Motor neuron (in vitro differentiated cells): ENCODE measurements around the gene TMEM59. TPM values are rescaled to one million over a fixed set of nuclear protein-coding genes. Genes with fewer than 3 reads are reported as not detected.
A peak's percentile ranks its signal among the peaks of the same experiment; 100 is the strongest.
"Not testable (repeated sequence)": the region's sequence is repeated elsewhere in the genome, so short reads cannot be mapped to it uniquely, and the experiment has no call there.

Experiments
- ATAC-seq, 8 experiments: fragments of 200-7000 bp; cut with Tn5 transposase; replicated peaks in 6 of 8; 2 replicates each; pipeline ENCODE4 v1.8.0; 2021; ENCODE audit warnings: mild to moderate bottlenecking in 8 of 8, moderate library complexity in 8 of 8
- H3K27ac ChIP-seq, 2 donors: fragments of 250-450 bp; sonication (Bioruptor Pico); 2 replicates each; pipeline ENCODE4 v1.9.0; 2021; ENCODE audit warnings: antibody characterized with exemption in 2 of 2, mild to moderate bottlenecking in 2 of 2, moderate library complexity in 1 of 2
- H3K4me1 ChIP-seq, 2 donors: fragments of 250-450 bp; sonication (Bioruptor Pico); replicated peaks in 1 of 2; 2 replicates each; pipeline ENCODE4 v1.6.1; 2021; ENCODE audit warnings: antibody characterized with exemption in 2 of 2, mild to moderate bottlenecking in 2 of 2, moderate library complexity in 1 of 2
- H3K4me3 ChIP-seq, 5 donors: fragments of 250-450 bp; sonication (Bioruptor Pico); 2 replicates each; pipeline ENCODE4 v1.9.0; 2021; ENCODE audit warnings: antibody characterized with exemption in 5 of 5, mild to moderate bottlenecking in 5 of 5, moderate library complexity in 4 of 5
- WGBS, 10 experiments: fragments of 450-650 bp; shearing (Covaris generic); methylation state at CpG; one replicate each; pipeline ENCODE4 v1.0.0; 2022; 5-methylcytosine and 5-hydroxymethylcytosine counted together
- in situ Hi-C, 9 experiments: fragments of 400-800 bp; cut with MboI; loops; one replicate each; pipeline ENCODE4 v1.15.0; 2021; ENCODE audit warnings: low sequenced_read_pairs in 9 of 9, low pct_unique_long_range_greater_than_20kb in 2 of 9; ENCODE audit not compliant: unreplicated experiment in 9 of 9
- total RNA-seq, 8 experiments: library from RNA; unstranded; fragments of 300-600 nt; gene quantifications; 2 replicates each; pipeline versions ENCODE4 v1.2.3 to v1.2.4, GENCODE V29; 2022

The TMEM59 gene
- total RNA-seq, 8 experiments from 2014 or later = 114 to 406 (median 146) TPM

- ATAC-seq = peak in 4 of 8 experiments; percentile 25 to 100 (median 96)
- in situ Hi-C loops = no loop called here
- H3K4me3 ChIP-seq = no peak overlapping the region
- H3K4me1 ChIP-seq = no peaks in the 10 kb centered on the region
- 17 to 100% (median 74%) methylated on average over 1 to 8 of the region's 8 CpGs; no CpG with 5 or more reads in 1 of the 10 experiments for WGBS, 10 experiments
- H3K27ac ChIP-seq = no peak overlapping the region
These were observed 28.6 kb upstream of the TMEM59 start for GRCh38 chr1:54081306-54082270.

DNA sequence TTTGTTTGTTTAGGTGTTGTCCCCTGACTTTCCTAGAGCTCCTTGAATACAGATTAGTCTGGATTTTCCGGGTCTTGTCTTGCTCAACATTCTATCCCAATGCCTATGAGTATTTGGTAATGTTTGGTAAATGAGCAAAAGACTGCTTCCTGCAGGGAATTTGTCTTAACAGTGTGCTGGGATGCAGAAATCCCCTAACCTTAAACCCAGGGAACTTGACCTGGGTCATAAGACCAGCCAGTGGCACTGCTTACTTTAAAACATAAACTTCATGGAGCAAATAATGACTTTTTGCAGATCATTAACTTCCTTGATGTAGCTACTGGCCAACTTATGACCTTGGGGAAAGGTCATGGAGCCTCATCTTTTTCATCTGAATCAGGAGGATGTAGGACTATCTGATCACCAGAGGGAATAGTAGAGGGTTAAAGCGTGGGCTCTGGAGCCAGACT, 27.6 kb upstream of the TMEM59 start:
- H3K27ac ChIP-seq = no peak overlapping the region
- in situ Hi-C loops = no loop called here
- WGBS, 10 experiments = 44 to 100% (median 84%) methylated on average over 1 to 2 of the region's 2 CpGs; no CpG with 5 or more reads in 2 of the 10 experiments
- H3K4me1 ChIP-seq = no peaks in the 10 kb centered on the region
- H3K4me3 ChIP-seq = no peak overlapping the region
- ATAC-seq = no peak

- no peak for ATAC-seq
- Histone ChIP-seq H3K4me1 (no peaks in the 10 kb centered on the region), H3K27ac (no peak overlapping the region), H3K4me3 (no peak overlapping the region)
- in situ Hi-C loops = loop anchor here in 1 of 9 experiments (10.0 kb wide), 1 partner anchor 417 kb away; no protein-coding TSS in a partner anchor
These were observed 24.4 kb upstream of the TMEM59 start for GRCh38 chr1:54077359-54077758.

DNA sequence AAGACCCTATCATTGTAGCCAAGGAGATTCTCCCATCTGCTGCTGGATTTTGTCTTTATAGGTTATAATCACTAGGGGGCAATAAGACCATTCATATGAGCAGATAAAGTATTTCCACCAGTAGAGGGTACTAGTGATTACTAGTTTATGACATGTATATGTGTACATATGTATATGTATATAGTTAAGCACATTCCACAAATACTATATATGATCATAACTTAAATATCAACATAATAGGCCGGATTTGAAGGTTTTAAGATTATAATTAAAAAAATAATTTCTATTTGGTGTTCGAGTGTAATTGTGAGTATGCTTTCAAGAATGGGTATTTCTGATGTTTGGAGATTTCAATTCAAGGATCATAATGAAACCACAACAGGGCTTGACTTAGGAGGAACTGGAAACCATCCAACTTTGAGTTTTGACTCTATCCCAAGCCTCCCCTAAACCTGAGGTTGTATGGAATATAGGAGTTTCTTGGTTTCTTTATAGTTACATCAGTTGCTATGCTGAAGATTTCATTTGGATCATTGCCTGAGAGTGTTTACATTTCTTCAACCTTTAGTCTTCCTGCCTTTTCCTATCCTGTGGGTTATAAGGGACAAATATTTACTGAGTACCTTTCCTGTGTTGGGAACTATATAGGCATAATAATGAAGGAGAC, 17.3 kb upstream of the TMEM59 start:
- H3K4me3 ChIP-seq = no peak overlapping the region

GRCh38 chr1:54069791-54070170, 16.8 kb upstream of the TMEM59 start:
- WGBS, 10 experiments = 0 to 33% (median 20%) methylated on average over 1 of the region's 1 CpG; no CpG with 5 or more reads in 3 of the 10 experiments
- no peak overlapping the region for H3K4me3 ChIP-seq
- in situ Hi-C loops = loop anchor here in 6 of 9 experiments (10.0 to 25.0 kb wide), 4 partner anchors 418 to 743 kb away; partner anchors contain the start of gene TTC22 (in 3 of the 6)
- peak; percentile 61 to 94 (median 80) for ATAC-seq
- peak overlapping the region in 1 of 2 donors; percentile 24 for H3K27ac ChIP-seq
- peaks cover 4 to 13% of the 10 kb centered on the region in 2 donors for H3K4me1 ChIP-seq

More for the DNA sequence above, 17.3 kb upstream of the TMEM59 start:
- Histone ChIP-seq H3K27ac (peak overlapping the region in 1 of 2 donors; percentile 24), H3K4me1 (peaks cover 4 to 13% of the 10 kb centered on the region in 2 donors)
- peak; percentile 82 to 100 (median 91) for ATAC-seq
- in situ Hi-C loops = loop anchor here in 6 of 9 experiments (10.0 to 25.0 kb wide), 4 partner anchors 417 to 742 kb away; partner anchors contain the start of gene TTC22 (in 3 of the 6)
- 7 to 100% (median 71%) methylated on average over 1 to 2 of the region's 2 CpGs; no CpG with 5 or more reads in 1 of the 10 experiments for WGBS, 10 experiments

DNA sequence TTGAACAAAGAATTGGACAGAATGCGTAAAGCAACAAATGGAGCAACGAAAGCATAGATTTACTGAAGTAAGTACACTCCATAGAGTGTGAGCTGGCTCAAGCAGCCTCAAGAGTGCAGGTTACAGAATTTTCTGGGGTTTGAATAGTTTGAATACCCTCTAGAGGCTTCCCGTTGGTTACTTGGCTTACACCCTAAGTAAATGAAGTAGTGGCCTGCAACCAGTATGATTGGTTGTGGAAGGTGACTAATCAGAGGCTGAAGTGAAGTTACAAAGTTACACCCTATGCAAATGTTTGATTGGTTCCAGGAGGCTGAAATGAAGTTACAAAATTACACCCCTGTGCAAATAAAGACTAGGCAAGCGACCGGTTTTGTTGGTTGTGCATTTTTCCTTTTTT, 11.3 kb upstream of the TMEM59 start:
- Histone ChIP-seq H3K27ac (no peak overlapping the region), H3K4me3 (no peak overlapping the region), H3K4me1 (peaks cover 0 to 2% of the 10 kb centered on the region in 2 donors)
- ATAC-seq = peak in 3 of 8 experiments; percentile 43 to 85 (median 82)
- 67 to 100% (median 86%) methylated on average over 2 to 5 of the region's 5 CpGs for WGBS, 10 experiments
- in situ Hi-C loops = loop anchor here in 6 of 9 experiments (25.0 kb wide), 3 partner anchors 423 to 748 kb away; partner anchors contain the start of gene TTC22 (in 3 of the 6)

GRCh38 chr1:54054438-54054749, 1.4 kb upstream of the TMEM59 start:
- 8 to 100% (median 60%) methylated on average over 1 to 5 of the region's 5 CpGs; no CpG with 5 or more reads in 1 of the 10 experiments for WGBS, 10 experiments
- Histone ChIP-seq H3K4me3 (peak overlapping the region; percentile 60 to 89 (median 76)), H3K4me1 (peaks cover 7 to 20% of the 10 kb centered on the region in 2 donors), H3K27ac (no peak overlapping the region)
- in situ Hi-C loops = loop anchor here in 6 of 9 experiments (25.0 kb wide), 3 partner anchors 433 to 758 kb away; partner anchors contain the start of gene TTC22 (in 3 of the 6)
- no peak for ATAC-seq

DNA sequence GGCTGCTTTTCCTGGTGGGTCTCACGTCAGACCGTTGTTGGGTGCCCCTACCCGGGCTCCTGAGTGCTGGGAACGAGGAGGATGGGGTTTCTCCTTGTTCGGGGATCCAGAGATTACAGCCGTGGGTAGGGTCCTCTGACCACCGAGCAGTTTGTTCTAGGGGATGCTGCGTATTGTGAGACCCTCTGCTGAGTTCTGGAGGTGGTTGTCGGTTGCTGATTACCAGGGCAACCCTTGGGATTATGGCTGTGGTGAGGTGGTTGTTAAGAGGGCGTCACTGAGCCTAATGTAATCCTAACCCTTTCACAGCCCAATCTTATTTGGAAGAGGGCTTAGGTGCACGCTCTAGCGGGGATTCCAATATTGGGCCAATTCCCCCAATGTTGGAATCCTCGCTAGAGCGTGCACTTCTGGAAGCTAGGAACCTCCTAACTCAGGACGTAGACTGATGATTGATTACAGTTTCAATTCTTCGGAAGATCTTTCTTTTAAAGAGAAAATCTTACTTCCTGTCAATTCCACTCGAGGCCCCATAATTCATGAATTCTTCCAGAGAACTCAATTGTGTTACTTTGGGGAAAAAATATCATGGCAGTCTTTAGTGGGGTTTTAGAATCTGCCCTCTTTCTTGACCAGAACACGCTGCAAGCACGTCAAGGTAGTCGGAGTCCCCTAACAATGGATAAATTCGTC, 887 bp upstream of the TMEM59 start:
- 0 to 35% (median 17%) methylated on average over 2 to 17 of the region's 21 CpGs for WGBS, 10 experiments
- in situ Hi-C loops = loop anchor here in 6 of 9 experiments (25.0 kb wide), 3 partner anchors 433 to 758 kb away; partner anchors contain the start of gene TTC22 (in 3 of the 6)

GRCh38 chr1:54052431-54052933, 522 bp downstream of the TMEM59 start:
- WGBS, 10 experiments = 0 to 2% (median 0%) methylated on average over 3 to 20 of the region's 23 CpGs; no CpG with 5 or more reads in 2 of the 10 experiments
- in situ Hi-C loops = loop anchor here in 6 of 9 experiments (25.0 kb wide), 3 partner anchors 435 to 760 kb away; partner anchors contain the start of gene TTC22 (in 3 of the 6)

More for the DNA sequence above, 887 bp upstream of the TMEM59 start:
- H3K4me3 ChIP-seq = peak overlapping the region; percentile 60 to 89 (median 76)
- ATAC-seq = peak in 3 of 8 experiments; percentile 0 to 4 (median 3)
- H3K27ac ChIP-seq = peak overlapping the region; percentile 10 to 38
- H3K4me1 ChIP-seq = peaks cover 7 to 24% of the 10 kb centered on the region in 2 donors

DNA sequence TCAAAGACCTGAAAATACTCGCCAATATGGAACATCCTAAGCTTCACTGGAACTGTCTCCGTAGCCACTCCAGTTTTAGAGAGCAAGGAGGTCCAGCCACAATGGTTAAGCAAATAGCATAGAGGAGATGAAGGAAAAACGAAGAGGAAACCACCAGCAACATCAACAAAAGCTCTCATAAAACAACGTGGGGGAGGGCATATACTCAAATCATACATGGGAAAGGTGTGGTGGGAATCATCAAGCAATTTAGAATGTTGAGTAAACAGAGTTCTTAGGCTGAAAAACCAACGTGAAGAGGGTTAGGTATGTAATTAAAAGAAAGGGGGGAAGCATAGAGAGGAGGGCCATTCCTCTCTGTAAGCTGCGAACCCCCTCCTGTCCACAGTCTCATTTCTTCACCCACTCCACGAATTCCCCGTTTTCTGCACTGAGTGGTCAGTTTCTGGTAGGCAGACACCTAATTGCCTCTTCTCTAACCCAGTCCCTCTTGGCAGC, 1.0 kb downstream of the TMEM59 start:
- peak overlapping the region; percentile 60 to 89 (median 76) for H3K4me3 ChIP-seq
- WGBS, 10 experiments = 0 to 7% (median 3%) methylated on average over 4 to 8 of the region's 8 CpGs
- in situ Hi-C loops = loop anchor here in 6 of 9 experiments (25.0 kb wide), 3 partner anchors 435 to 760 kb away; partner anchors contain the start of gene TTC22 (in 3 of the 6)
- H3K4me1 ChIP-seq = peaks cover 7 to 27% of the 10 kb centered on the region in 2 donors
- ATAC-seq = no peak
- peak overlapping the region; percentile 79 to 90 for H3K27ac ChIP-seq

More at GRCh38 chr1:54052431-54052933, 522 bp downstream of the TMEM59 start:
- peak overlapping the region; percentile 79 to 90 for H3K27ac ChIP-seq
- H3K4me3 ChIP-seq = peak overlapping the region; percentile 60 to 89 (median 76)
- ATAC-seq = peak; percentile 22 to 46 (median 34)
- peaks cover 7 to 24% of the 10 kb centered on the region in 2 donors for H3K4me1 ChIP-seq

DNA sequence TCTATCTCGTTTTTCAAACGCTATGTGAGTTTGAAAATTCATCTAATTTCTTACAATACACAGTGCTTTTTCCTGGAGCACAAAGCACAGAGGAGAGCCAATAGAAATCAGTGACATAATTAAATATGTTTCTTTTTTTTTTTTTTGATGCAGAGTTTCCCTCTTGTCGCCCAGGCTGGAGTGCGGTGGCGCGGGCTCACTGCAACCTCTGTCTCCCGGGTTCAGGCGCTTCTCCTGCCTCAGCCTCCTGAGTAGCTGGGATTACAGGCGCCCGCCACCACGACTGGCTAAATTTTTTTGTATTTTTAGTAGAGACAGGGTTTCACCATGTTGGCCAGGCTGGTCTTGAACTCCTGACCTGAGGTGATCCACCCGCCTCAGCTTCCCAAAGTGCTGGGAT, 2.6 kb downstream of the TMEM59 start:
- not testable (repeated sequence) for H3K27ac ChIP-seq, H3K4me3 ChIP-seq, ATAC-seq
- 70 to 100% (median 98%) methylated on average over 3 to 12 of the region's 12 CpGs; no CpG with 5 or more reads in 1 of the 10 experiments for WGBS, 10 experiments
- H3K4me1 ChIP-seq = peaks cover 7 to 27% of the 10 kb centered on the region in 2 donors
- in situ Hi-C loops = loop anchor here in 6 of 9 experiments (25.0 kb wide), 3 partner anchors 437 to 762 kb away; partner anchors contain the start of gene TTC22 (in 3 of the 6)
